ENCODE results near the gene CHRNA4. TPM values are rescaled to one million over a fixed set of nuclear protein-coding genes. Genes with fewer than 3 reads are reported as not detected.
"Not testable (repeated sequence)": the region's sequence is repeated elsewhere in the genome, so short reads cannot be mapped to it uniquely, and the experiment has no call there.

The CHRNA4 gene
- total and polyA plus RNA-seq, 5 donors from 2014 or later = not detected

DNA sequence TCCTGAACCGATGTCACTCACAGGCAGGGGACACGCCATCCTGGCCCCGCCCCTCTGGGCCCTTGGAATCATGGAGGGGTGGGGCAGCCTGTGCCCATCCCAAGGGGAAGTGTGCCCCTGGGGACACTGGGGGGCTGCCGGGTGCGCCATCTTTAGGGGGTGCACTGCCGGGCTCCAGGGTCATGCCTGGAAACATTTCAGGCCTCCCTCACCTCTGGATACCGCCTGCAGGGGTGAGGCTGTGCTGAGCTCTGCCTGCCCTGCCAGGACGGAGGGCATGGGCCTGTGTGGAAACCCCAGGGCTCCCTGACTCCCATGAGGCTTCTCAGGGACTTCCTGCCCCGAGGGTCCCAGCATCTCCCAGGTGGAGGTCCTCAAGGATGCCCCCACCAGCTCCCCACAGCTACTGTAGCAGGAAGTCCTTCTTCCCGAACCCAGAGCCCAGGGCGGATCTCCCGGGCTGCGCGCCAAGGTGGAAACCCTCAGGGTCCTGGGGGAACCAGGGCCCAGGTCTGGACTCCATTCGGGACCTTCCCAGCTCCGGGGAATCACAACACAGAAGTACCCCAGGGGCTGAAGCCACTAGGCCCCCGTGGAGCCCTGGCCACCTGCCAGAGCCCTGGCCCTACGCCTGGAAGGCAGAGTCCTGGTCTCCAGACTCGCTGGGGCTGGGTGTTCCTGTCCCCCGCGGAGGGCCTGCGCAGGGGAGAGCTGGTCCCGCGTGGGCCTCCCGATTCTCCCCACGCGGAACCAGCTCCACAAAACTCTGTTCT, 15.6 kb downstream of the CHRNA4 start:
- Mint-ChIP-seq H3K27me3 (no peaks in the 10 kb centered on the region), H3K4me1 (no peaks in the 10 kb centered on the region)
- H3K27ac ChIP-seq (ENCODE audit: insufficient read depth, low read length, poor library complexity, severe bottlenecking) = no peak overlapping the region

DNA sequence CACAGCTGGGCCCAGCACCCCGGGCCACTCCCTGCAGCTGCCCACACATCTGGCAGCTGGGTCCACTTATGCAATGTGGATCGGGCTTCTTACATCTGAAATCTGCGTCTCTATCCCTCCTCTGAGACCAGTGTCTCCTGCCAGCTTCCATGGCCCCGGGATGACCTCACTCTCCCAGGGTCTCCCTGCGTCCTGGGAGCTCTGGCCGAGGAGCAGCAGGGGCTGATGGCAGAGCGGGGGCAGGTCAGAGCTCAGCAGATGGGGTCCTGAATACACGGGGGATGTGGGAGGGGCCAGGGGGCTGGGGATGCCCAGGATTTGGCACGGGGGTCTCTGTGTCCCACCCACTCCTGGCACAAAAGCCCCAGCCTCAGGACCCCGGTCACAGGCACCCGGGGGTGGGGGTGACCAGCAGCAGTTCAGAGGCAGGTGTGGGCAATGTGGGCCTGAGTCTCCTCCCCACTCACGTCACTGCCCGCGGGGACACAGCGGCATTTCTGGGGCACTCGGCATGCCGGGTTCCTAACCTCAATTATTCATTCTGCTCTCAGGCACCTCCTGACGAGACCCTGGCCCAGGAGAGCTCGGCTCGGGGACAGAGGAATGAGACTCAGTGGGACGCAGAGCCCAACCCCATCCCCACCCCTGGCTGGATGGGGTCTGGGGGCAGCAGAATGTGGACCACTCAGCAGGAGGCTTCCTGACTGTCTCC, 16.4 kb downstream of the CHRNA4 start:
- H3K36me3 ChIP-seq (ENCODE audit: control insufficient read depth, insufficient read depth, low read length) = no peaks in the 10 kb centered on the region
- Mint-ChIP-seq H3K36me3 (no peaks in the 10 kb centered on the region), H3K27me3 (no peaks in the 10 kb centered on the region), H3K4me1 (no peaks in the 10 kb centered on the region), H3K4me3 (no peak overlapping the region), H3K27ac (no peak overlapping the region), H3K9me3 (peaks cover 0 to 3% (median 1%) of the 10 kb centered on the region in 7 donors)
- H3K4me1 ChIP-seq (ENCODE audit: control insufficient read depth, insufficient read depth, low read length, poor library complexity, severe bottlenecking) = no peaks in the 10 kb centered on the region
- no peak overlapping the region for H3K27ac ChIP-seq (ENCODE audit: insufficient read depth, low read length, poor library complexity, severe bottlenecking)
- no peak overlapping the region for H3K4me3 ChIP-seq (ENCODE audit: low read depth, low read length)
- DNase-seq (no peak), ATAC-seq (ENCODE audit: low read depth in 2 of 2) (no peak)
- no peaks in the 10 kb centered on the region for H3K9me3 ChIP-seq (ENCODE audit: control insufficient read depth in 2 of 2, low read length in 2 of 2)
- H3K27me3 ChIP-seq (ENCODE audit: control insufficient read depth, insufficient read depth, low read length) = no peaks in the 10 kb centered on the region

More for the DNA sequence above, 15.6 kb downstream of the CHRNA4 start:
- no peaks in the 10 kb centered on the region for H3K4me1 ChIP-seq (ENCODE audit: control insufficient read depth, insufficient read depth, low read length, poor library complexity, severe bottlenecking)
- H3K36me3 ChIP-seq (ENCODE audit: control insufficient read depth, insufficient read depth, low read length) = no peaks in the 10 kb centered on the region
- H3K9me3 ChIP-seq (ENCODE audit: control insufficient read depth in 2 of 2, low read length in 2 of 2) = no peaks in the 10 kb centered on the region
- ATAC-seq (ENCODE audit: low read depth in 2 of 2) = no peak
- DNase-seq = no peak
- no peaks in the 10 kb centered on the region for H3K27me3 ChIP-seq (ENCODE audit: control insufficient read depth, insufficient read depth, low read length)
- Mint-ChIP-seq H3K36me3 (no peaks in the 10 kb centered on the region), H3K9me3 (peaks cover 0 to 4% (median 2%) of the 10 kb centered on the region in 7 donors), H3K4me3 (no peak overlapping the region), H3K27ac (no peak overlapping the region)
- H3K4me3 ChIP-seq (ENCODE audit: low read depth, low read length) = no peak overlapping the region

DNA sequence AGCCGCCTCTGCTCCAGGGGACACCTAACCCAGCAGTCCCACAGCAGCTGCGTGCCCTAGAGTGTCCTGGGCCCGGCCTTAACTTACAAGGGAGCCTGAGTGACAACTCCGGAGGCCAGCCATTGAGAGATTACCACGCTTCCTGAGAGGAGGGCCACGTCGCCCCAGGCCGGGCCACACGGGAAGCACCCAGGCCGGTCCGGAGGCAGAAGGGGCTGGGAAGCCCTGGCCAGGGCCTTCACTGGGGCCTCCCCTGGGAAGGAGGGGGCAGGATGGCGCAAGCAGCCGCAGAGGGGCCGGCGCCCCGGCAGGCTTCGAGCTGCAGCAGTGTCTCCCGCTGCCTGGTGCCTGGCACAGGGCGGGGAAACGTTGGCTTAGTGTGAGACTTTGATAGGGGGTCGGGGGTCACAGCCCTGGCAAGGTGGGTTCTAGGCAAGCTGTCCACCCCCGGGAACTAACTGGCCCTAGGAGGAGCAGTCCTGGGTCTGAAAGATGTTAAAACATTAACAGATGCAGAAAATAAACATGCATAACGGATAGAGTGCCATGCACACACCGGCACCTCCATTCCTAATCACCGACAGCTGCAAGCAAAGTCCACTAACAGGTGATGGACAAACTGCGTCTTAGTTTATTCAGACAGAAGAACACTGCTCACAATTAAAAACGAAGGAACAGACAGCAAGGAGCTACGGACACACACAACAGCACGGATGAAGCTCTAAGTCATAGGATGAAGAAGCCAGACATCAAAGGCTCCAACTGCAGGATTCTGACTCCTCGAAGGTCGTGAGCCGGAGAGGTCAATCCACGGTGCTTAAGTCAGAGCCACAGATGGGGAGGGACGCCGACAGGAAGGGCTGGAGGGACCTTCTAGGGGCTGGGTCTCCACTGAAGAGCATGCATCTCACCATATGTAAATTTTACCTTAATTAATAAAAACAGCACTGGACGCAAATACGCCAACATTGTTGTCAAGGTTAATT, 17.4 kb downstream of the CHRNA4 start:
- H3K9me3 ChIP-seq (ENCODE audit: control insufficient read depth in 2 of 2, low read length in 2 of 2) = no peaks in the 10 kb centered on the region
- H3K36me3 Mint-ChIP-seq = no peaks in the 10 kb centered on the region

DNA sequence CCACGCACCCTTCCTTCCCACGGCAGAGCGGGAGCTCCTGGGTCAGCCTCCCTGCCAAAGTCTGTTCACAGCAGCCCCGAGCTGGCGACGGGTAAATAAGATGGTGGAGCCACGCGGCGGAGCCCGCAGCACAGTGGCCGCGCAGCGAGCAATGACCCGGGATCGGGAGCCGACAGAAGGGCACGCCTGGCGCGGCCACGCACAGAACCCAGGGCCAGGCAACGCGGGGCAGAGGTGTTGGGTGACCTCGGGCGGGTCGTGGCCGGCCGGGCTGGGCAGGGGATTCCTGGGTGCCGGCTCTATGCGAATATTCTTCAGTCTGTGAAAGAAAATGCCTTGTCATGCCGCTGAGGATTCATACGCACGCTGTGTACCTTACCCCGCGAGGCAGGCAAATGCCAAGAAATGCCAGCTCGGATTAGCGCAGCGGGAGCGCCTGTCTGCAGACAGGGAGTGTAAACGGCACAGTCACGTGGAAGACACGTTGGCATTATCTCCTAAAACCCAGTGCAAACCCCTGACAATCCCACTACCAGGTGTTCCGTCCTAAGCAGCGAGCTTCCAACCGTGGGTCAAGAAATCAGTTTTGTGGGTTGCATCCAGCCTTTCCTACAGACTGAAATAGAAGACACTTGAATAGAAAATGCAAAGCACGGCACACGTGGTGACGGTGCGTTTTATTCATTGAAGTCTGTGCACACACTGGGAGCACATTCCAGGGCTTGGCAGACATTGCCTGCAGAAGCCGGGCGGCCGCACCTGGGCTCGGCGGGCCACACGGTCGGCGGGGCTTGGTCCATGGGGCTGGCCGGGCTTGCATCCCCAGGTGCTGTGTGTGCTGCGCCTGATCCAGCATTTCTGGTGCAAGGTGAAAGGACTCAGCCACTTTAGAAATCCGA, 18.3 kb downstream of the CHRNA4 start:
- Mint-ChIP-seq H3K9me3 (peaks cover 0 to 5% (median 3%) of the 10 kb centered on the region in 7 donors), H3K36me3 (no peaks in the 10 kb centered on the region), H3K4me3 (no peak overlapping the region), H3K4me1 (no peaks in the 10 kb centered on the region), H3K27ac (no peak overlapping the region), H3K27me3 (no peaks in the 10 kb centered on the region)
- H3K4me1 ChIP-seq (ENCODE audit: control insufficient read depth, insufficient read depth, low read length, poor library complexity, severe bottlenecking) = no peaks in the 10 kb centered on the region
- H3K9me3 ChIP-seq (ENCODE audit: control insufficient read depth in 2 of 2, low read length in 2 of 2) = no peaks in the 10 kb centered on the region
- no peak for ATAC-seq (ENCODE audit: low read depth in 2 of 2)
- H3K36me3 ChIP-seq (ENCODE audit: control insufficient read depth, insufficient read depth, low read length) = no peaks in the 10 kb centered on the region
- no peak overlapping the region for H3K4me3 ChIP-seq (ENCODE audit: low read depth, low read length)
- H3K27ac ChIP-seq (ENCODE audit: insufficient read depth, low read length, poor library complexity, severe bottlenecking) = no peak overlapping the region
- no peaks in the 10 kb centered on the region for H3K27me3 ChIP-seq (ENCODE audit: control insufficient read depth, insufficient read depth, low read length)
- DNase-seq = no peak

More for the DNA sequence above, 17.4 kb downstream of the CHRNA4 start:
- ATAC-seq (ENCODE audit: low read depth in 2 of 2) (no peak), DNase-seq (no peak)
- Mint-ChIP-seq H3K9me3 (peaks cover 0 to 3% (median 2%) of the 10 kb centered on the region in 7 donors), H3K4me1 (no peaks in the 10 kb centered on the region), H3K4me3 (no peak overlapping the region), H3K27me3 (no peaks in the 10 kb centered on the region), H3K27ac (no peak overlapping the region)
- H3K4me3 ChIP-seq (ENCODE audit: low read depth, low read length) = no peak overlapping the region
- H3K4me1 ChIP-seq (ENCODE audit: control insufficient read depth, insufficient read depth, low read length, poor library complexity, severe bottlenecking) = no peaks in the 10 kb centered on the region
- no peaks in the 10 kb centered on the region for H3K27me3 ChIP-seq (ENCODE audit: control insufficient read depth, insufficient read depth, low read length)
- no peaks in the 10 kb centered on the region for H3K36me3 ChIP-seq (ENCODE audit: control insufficient read depth, insufficient read depth, low read length)
- no peak overlapping the region for H3K27ac ChIP-seq (ENCODE audit: insufficient read depth, low read length, poor library complexity, severe bottlenecking)

DNA sequence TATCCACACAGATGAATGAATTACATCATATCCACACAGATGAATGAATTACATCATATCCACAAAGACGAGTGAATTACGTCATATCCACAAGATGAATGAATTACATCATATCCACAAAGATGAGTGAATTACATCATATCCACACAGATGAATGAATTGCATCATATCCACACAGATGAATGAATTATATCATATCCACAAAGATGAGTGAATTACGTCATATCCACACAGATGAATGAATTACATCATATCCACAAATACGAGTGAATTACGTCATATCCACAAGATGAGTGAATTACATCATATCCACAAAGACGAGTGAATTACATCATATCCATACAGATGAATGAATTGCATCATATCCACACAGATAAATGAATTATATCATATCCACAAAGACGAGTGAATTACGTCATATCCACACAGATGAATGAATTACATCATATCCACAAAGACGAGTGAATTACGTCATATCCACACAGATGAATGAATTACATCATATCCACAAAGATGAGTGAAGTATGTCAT, 20.9 kb downstream of the CHRNA4 start:
- not testable (repeated sequence) for H3K27ac ChIP-seq (ENCODE audit: insufficient read depth, low read length, poor library complexity, severe bottlenecking); ATAC-seq (ENCODE audit: low read depth in 2 of 2); H3K36me3 ChIP-seq (ENCODE audit: control insufficient read depth, insufficient read depth, low read length); H3K27me3 Mint-ChIP-seq; H3K4me3 Mint-ChIP-seq; H3K4me1 Mint-ChIP-seq; H3K4me3 ChIP-seq (ENCODE audit: low read depth, low read length); H3K27ac Mint-ChIP-seq; H3K27me3 ChIP-seq (ENCODE audit: control insufficient read depth, insufficient read depth, low read length); H3K36me3 Mint-ChIP-seq; H3K9me3 ChIP-seq (ENCODE audit: control insufficient read depth in 2 of 2, low read length in 2 of 2); H3K9me3 Mint-ChIP-seq; DNase-seq; H3K4me1 ChIP-seq (ENCODE audit: control insufficient read depth, insufficient read depth, low read length, poor library complexity, severe bottlenecking)

DNA sequence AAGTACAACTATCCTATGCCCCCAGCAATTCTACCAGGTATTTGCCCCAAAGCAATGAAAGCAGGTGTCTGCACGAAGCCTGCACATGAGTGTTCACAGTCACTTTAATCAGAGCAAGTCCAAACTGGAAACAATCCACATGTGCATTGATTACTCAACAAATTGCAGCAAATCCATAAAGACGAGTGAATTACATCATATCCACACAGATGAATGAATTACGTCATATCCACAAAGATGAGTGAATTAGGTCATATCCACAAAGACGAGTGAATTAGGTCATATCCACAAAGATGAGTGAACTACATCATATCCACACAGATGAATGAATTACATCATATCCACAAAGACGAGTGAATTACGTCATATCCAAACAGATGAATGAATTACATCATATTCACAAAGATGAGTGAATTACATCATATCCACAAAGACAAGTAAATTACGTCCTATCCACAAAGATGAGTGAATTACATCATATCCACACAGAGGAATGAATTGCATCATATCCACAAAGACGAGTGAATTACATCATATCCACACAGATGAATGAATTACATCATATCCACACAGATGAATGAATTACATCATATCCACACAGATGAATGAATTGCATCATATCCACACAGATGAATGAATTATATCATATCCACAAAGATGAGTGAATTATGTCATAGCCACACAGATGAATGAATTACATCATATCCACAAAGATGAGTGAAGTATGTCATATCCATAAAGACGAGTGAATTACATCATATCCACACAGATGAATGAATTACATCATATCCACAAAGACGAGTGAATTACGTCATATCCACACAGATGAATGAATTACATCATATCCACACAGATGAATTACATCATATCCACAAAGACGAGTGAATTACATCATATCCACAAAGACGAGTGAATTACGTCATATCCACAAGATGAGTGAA, 21.7 kb downstream of the CHRNA4 start:
- H3K27ac ChIP-seq (ENCODE audit: insufficient read depth, low read length, poor library complexity, severe bottlenecking); H3K9me3 Mint-ChIP-seq; DNase-seq; H3K36me3 Mint-ChIP-seq; H3K9me3 ChIP-seq (ENCODE audit: control insufficient read depth in 2 of 2, low read length in 2 of 2); H3K4me3 ChIP-seq (ENCODE audit: low read depth, low read length); H3K27me3 ChIP-seq (ENCODE audit: control insufficient read depth, insufficient read depth, low read length); ATAC-seq (ENCODE audit: low read depth in 2 of 2); H3K36me3 ChIP-seq (ENCODE audit: control insufficient read depth, insufficient read depth, low read length); H3K4me1 Mint-ChIP-seq; H3K27ac Mint-ChIP-seq; H3K27me3 Mint-ChIP-seq; H3K4me3 Mint-ChIP-seq; H3K4me1 ChIP-seq (ENCODE audit: control insufficient read depth, insufficient read depth, low read length, poor library complexity, severe bottlenecking): not testable (repeated sequence)

Data from CD4-positive, CD25-positive, alpha-beta regulatory T cell (primary cell).